Mesothelial cell of epicardium (in vitro differentiated cells): ENCODE measurements around the gene SCAP. TPM values are rescaled to one million over a fixed set of nuclear protein-coding genes. Genes with fewer than 3 reads are reported as not detected.

ENCODE experiments used
- DNase-seq, 2 experiments: peaks; one replicate each; pipeline ENCODE4 v3.0.0; 2021; ENCODE audit warnings: low spot score in 2 of 2; ENCODE audit not compliant: unreplicated experiment in 2 of 2
- H3K27ac Mint-ChIP-seq: 2 replicates; pipeline ENCODE4 v1.8.0; 2021; ENCODE audit warnings: mixed read lengths
- H3K27me3 Mint-ChIP-seq: 2 replicates; pipeline ENCODE4 v1.8.0; 2021; ENCODE audit warnings: low read depth, mixed read lengths
- H3K36me3 Mint-ChIP-seq: 2 replicates; pipeline ENCODE4 v1.8.0; 2021; ENCODE audit warnings: mixed read lengths
- H3K4me1 Mint-ChIP-seq: 2 replicates; pipeline ENCODE4 v1.8.0; 2021; ENCODE audit warnings: mixed read lengths
- H3K4me3 Mint-ChIP-seq: 2 replicates; pipeline ENCODE4 v1.8.0; 2021; ENCODE audit warnings: mild to moderate bottlenecking, moderate library complexity, mixed read lengths
- H3K9me3 Mint-ChIP-seq: 2 replicates; pipeline ENCODE4 v1.8.0; 2021; ENCODE audit warnings: mixed read lengths
- total RNA-seq: library from RNA; stranded (reverse); gene quantifications from 3 replicates; pipeline ENCODE4 v1.2.1, GENCODE V29; 2021
- TF ChIP-seq, protein P1 (sequence below): fragments of 200-600 bp; sonication (generic); IDR thresholded peaks from one replicate; pipeline ENCODE4 v1.5.0; 2021; ENCODE audit warnings: antibody characterized with exemption; ENCODE audit not compliant: unreplicated experiment

SCAP gene
- total RNA-seq, 1 donor from 2014 or later: 113 TPM

DNA sequence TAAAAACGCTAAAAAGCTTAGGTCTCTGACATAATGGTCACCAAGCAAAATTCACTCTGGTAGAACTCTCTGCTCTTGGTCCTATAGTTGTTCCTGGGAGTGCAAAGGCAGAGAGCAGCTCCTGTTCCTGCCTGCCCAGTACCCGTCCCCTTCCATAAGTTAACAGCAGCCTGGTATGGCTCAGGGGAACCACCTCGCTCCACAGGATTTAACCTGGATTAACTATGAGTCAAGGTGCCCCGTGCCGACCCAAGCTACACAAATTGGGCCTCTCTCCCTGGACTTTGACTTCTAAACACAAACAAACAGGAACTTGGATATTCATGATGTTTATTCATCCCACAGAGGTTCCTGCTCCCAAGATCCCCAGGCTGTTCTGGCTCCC is 32.1 kb downstream of the SCAP start:
- Mint-ChIP-seq H3K4me3 (no peak overlapping the region), H3K36me3 (peaks cover 29% of the 10 kb centered on the region), H3K4me1 (peaks cover 16% of the 10 kb centered on the region), H3K27me3 (no peaks in the 10 kb centered on the region), H3K27ac (peak overlapping the region; percentile 81), H3K9me3 (peaks cover 8% of the 10 kb centered on the region)
- TF ChIP-seq, protein P1, sequence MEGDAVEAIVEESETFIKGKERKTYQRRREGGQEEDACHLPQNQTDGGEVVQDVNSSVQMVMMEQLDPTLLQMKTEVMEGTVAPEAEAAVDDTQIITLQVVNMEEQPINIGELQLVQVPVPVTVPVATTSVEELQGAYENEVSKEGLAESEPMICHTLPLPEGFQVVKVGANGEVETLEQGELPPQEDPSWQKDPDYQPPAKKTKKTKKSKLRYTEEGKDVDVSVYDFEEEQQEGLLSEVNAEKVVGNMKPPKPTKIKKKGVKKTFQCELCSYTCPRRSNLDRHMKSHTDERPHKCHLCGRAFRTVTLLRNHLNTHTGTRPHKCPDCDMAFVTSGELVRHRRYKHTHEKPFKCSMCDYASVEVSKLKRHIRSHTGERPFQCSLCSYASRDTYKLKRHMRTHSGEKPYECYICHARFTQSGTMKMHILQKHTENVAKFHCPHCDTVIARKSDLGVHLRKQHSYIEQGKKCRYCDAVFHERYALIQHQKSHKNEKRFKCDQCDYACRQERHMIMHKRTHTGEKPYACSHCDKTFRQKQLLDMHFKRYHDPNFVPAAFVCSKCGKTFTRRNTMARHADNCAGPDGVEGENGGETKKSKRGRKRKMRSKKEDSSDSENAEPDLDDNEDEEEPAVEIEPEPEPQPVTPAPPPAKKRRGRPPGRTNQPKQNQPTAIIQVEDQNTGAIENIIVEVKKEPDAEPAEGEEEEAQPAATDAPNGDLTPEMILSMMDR: no peak
- no peak for DNase-seq

DNA sequence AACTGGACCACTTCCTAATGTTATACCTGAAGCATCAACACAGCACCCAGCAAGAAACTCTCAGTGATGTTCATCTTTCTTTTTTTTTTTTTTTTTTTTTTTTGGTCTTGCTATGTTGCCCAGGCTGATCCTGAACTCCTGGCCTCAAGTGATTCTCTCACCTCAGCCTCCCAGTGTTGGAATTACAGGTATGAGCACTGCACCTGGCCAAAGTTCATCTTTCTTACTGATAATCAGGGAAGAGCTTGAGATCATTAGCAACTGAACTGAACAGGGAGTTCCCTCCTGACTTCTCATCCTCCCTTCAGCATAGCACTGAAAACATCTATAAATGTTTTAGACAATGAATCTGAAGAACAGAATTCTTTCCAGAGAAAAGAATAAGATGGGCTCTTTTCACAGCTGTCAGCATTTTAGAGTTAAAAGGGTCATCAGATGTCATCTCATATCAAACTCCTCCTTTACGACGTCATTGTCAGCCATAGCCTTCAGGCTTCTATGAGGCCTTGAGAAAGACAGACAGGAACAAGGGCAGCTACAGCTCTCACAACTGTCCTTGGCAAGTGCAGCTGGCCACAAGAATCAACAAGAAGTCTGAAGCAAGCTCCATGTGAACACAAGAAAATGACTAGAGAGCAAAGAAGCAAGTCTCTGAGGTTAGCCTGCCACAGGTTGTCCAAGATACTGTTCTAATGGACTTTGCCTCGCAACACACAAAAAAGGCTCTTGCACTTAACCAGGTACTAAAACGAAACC is 33.8 kb downstream of the SCAP start:
- peaks cover 16% of the 10 kb centered on the region for H3K4me1 Mint-ChIP-seq
- H3K36me3 Mint-ChIP-seq: peaks cover 32% of the 10 kb centered on the region
- no peak for DNase-seq
- H3K27me3 Mint-ChIP-seq: no peaks in the 10 kb centered on the region
- no peak overlapping the region for H3K4me3 Mint-ChIP-seq
- TF ChIP-seq, protein P1: no peak
- peaks cover 7% of the 10 kb centered on the region for H3K9me3 Mint-ChIP-seq
- H3K27ac Mint-ChIP-seq: peak overlapping the region; percentile 86

DNA sequence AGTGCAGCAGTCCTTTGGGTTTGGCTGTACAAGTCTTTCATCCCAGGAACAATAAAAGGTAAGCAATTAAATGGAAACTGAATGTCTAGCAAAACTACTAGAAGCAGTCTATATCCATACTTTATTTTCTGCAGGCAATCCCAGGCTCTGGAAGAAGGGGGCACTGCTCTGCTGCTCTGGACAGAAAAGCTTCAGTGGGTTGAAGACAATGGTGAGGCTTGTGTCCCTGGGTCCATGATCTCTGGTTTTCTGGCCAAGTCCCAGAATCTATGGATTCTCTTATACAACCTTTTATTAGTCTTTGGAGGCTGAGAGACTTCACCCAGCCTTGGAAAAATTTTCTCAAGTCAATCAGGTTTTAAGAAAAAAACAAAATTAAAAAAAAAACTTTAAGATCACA is 35.6 kb downstream of the SCAP start:
- no peaks in the 10 kb centered on the region for H3K27me3 Mint-ChIP-seq
- no peak overlapping the region for H3K27ac Mint-ChIP-seq
- no peak overlapping the region for H3K4me3 Mint-ChIP-seq
- DNase-seq: no peak
- peaks cover 7% of the 10 kb centered on the region for H3K9me3 Mint-ChIP-seq
- H3K36me3 Mint-ChIP-seq: peaks cover 34% of the 10 kb centered on the region
- peaks cover 16% of the 10 kb centered on the region for H3K4me1 Mint-ChIP-seq
- TF ChIP-seq, protein P1: no peak

DNA sequence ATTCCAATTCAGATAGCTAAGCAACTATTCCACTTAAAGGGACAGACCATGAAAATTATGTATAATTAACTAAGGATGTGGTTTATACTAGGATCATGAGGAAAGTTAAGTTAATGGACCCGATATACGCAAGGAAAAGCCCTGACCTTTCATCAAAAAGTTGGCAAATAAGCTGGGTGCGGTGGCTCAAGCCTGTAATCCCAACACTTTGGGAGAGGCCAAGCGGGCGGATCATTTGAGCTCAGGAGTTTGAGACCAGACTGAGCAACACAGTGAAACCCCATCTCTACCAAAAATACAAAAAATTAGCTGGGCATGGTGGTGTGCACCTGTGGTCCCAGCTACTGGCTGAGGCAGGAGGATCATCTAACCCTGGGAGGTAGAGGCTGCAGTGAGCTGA is 39.6 kb downstream of the SCAP start:
- Mint-ChIP-seq H3K27me3 (no peaks in the 10 kb centered on the region), H3K4me1 (no peaks in the 10 kb centered on the region), H3K36me3 (peaks cover 52% of the 10 kb centered on the region), H3K4me3 (no peak overlapping the region), H3K9me3 (peaks cover 7% of the 10 kb centered on the region), H3K27ac (no peak overlapping the region)
- DNase-seq: no peak
- TF ChIP-seq, protein P1: no peak

DNA sequence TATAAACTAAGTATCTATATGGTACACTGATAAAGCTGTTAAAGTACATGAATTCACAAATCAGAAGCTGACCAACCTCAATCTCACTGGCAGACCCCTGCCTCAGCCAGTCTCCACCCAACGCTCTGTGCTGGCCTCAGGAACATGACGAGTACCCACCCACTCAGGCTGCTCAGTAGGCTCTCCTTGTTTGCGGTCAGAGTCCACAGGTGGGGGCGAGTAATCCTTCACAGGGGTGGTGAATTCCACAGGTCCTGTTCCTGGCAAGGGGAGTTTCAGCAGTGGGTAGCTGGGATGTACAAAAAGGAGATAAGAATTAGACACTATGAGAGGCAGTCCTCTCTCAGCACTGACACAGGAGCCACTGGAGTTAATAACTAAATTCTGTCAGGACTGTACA is 40.9 kb downstream of the SCAP start:
- no peak for DNase-seq
- no peaks in the 10 kb centered on the region for H3K4me1 Mint-ChIP-seq
- H3K4me3 Mint-ChIP-seq: no peak overlapping the region
- H3K27me3 Mint-ChIP-seq: no peaks in the 10 kb centered on the region
- H3K36me3 Mint-ChIP-seq: peaks cover 47% of the 10 kb centered on the region
- peaks cover 7% of the 10 kb centered on the region for H3K9me3 Mint-ChIP-seq
- TF ChIP-seq, protein P1: no peak
- H3K27ac Mint-ChIP-seq: no peak overlapping the region
